ENCODE results near the gene FAM8A1.
A peak's percentile ranks its signal among the peaks of the same experiment; 100 is the strongest.

FAM8A1 gene

DNA sequence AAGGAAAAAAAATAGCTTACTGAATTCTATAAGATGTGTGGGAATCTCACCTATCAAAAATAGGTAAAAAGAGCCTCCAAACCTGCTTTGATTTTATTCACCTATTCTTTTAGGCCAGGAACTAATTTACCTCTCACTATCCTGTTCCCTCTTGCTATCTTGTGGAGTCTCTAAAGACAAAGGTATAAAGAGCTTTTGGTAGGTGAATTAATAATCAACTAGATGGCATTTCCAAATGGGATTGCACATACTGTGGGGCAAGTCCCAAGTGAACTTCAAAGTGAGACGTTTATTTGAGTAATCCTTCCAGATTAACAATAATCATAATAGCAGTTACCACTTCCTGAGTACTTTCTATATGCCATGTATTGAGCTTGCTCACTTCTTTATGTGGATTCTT lies 2.8 kb downstream of the FAM8A1 start:
- DNase-seq = no peak

DNA sequence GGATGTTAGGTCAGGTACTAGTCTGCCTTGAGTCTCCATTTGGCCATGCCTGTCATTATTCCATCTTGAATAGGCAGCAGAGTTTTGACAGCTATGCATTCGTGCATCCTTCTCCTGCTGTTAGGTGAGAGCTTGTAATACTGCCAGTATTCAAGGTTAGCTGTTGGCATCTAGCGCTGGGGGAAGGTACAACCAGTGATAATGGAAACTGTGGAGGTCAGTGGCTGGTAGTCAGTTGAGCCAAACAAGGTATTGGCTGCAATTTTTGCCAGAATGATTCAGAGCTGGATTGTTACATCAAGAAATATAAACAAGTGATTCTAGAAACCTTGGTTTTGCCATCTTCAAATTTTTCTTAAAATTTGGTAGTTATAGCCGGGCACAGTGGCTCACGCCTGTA lies 6.5 kb downstream of the FAM8A1 start:
- DNase-seq = no peak

DNA sequence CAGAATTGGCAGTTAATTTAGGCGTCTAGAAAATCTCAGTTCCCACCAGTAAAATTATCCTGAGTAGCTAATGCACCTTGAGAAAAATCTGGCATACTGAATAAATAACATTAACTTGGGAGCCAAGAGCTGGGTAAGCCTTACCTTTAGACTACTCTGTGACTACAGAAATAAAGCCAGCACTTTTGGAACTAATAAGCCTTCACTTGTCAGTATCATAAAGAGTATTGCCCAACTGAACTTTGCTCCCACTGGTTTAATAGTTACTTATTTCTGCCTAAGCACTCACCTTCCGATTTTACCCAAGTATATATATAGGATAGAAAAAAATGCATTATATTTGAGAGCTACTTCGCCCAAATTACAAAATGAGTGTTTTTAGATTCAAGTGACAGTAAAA lies 10.7 kb downstream of the FAM8A1 start:
- no peak for DNase-seq

DNA sequence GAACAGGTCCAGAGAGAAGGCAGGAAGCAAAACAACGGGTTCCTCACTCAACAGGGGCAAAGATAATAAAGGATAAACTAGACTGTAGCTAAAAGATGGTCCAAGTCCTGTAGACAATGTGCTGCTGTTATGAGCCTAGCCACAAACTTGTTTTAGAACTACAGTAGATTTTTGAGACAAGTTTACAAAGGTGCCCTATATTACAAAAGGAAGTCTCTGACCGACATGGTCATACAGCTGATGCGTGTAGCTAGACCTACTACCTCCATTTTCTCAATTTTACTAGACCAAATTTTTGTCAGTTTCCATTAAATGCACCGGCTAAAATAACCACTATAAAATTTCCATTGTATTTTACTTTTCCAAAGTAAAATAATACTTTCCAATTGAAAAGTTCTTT lies 11.9 kb downstream of the FAM8A1 start:
- no peak for DNase-seq

DNA sequence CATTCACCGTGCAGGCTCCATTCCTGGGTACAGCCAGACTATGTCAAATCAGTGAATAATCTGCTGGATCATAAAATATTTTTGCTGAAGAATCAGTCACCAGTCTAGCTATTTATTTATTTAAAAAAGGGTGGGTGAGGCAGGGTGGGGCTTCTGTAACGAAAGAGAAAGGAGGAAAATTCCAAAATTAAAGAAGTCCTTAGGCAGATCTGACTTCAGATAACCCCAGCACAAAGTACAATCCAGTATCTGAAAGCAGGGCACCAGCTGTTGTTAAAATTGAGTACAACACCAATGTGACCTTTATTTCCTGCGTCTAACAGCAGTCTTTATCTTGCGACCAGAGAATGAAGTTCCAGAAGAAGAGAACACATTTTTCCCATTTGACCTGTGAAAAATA lies 15.7 kb downstream of the FAM8A1 start:
- DNase-seq = no peak

DNA sequence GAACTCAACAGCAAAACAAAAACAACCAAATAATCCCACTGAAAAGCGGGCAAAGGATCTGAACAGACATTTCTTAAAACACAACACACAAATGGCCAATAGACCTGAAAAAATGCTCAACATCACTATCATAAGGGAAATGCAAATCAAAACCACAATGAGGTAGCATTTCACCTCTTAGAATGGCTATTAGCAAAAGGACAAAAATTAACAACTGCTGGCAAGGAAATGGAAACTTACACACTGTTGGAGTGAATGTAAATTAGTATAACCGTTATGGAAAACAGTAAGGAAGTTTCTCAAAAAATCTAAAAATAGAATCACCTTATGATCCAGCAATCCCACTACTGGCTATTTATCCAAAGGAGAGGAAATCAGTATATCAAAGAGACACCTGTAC lies 20.9 kb downstream of the FAM8A1 start:
- no peak for DNase-seq

DNA sequence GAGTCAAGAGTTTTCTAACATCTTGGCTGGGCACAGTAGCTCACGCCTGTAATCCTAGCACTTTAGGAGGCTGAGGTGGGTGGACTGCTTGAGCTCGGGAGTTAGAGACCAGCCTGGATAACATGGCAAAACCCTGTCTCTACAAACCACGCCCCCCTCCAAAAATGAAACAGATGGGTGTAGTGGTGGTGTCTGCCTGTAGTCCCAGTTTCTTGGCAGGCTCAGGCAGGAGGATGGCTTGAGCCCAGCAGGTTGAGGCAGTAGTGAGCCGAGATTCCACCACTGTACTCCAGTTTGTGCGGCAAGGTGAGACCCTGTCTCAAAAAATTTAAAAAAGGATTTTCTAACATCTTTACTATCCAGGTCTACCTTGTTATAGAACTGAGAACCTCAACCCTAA lies 22.0 kb downstream of the FAM8A1 start:
- DNase-seq = no peak

DNA sequence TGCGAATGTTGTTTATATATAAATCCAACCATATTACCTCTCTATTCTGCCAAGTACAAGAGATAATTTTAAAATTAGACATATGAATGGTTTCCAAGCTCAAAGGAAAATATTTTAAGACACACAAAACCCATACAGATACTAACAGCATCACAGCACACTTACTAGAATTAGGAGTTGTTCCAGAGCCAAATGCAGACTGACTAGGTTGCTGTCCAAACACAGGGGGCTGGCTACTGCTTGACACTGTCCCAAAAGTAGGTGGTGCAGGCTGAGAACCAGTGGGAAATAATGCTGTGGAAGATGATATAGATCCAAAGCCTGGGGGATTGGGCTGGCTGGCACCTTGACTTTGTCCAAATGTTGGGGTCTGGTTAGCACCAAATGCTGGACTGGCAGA lies 24.3 kb downstream of the FAM8A1 start:
- no peak for DNase-seq

DNA sequence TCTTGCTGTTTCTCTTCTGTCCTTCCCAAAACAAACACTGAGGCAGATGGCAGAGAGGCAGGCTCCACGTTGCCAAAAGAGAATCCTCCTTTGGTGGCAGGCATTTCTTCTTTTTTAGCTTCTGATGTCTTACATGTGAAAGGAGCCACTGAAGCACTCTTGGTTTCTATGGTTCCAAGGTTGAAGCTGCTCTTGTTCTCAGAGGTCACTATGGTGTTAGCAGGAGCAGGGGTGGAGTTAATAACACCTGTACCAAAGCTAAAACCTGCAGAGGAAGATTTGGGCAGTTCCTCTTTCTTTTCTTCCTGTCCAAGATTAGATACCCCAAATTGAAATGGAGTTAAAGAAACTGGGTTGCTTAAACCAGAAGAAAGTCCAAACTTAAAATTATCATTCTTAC lies 28.8 kb downstream of the FAM8A1 start:
- DNase-seq = no peak

DNA sequence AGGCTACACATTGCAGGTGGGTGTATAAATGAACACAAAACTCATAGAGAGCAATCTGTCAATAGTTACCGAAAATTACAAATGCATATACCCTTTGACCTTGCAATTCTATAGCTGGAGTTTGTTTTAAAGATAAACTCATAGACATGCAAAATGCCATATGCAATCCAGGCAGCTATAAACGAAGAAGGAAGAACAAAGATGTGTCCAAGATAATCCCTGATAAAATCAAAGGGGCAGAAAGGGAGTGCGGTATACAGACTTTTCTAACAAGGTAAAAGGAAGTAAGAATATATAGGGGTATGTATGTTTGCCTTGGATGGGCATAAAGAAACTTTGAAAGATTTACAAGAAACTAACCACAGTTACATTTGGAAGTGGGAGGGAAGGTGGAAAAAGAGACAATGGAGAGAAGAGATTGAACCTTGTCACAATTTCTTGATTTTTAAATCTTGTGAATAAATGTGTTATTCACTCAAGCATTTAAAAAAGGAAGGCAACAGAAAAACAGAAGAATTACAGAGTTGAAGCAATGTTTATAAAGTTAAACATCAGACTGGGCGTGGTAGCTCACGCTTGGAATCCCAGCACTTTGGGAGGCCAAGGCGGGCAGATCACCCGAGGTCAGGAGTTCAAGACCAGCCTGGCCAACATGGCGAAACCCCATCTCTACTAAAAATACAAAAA lies 29.9 kb downstream of the FAM8A1 start:
- no peak for DNase-seq

DNA sequence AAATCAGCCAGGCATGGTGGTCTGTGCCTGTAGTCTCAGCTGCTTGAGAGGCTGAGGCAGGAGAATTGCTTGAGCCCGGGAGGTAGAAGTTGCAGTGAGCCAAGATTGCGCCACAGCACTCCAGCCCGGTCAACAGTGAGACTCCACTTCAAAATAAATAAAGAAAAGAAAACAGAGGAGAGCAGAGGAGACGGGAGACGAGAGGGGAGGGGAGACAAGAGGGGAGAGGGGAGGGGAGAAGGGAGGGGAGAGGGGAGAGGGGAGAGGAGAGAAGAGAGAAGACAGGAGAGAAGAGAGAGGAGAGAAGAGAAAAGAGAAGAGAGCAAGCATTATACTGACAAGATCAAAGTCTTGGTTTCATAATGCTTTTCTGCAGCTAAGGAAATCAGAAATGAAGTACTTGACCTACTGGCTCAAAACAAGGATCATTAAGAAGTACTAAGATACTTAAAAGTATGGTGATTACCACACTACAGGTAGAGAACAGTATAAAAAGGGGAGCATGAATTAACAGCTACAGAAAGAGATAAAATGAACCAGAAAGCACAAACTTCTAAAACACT lies 30.5 kb downstream of the FAM8A1 start:
- DNase-seq = no peak

DNA sequence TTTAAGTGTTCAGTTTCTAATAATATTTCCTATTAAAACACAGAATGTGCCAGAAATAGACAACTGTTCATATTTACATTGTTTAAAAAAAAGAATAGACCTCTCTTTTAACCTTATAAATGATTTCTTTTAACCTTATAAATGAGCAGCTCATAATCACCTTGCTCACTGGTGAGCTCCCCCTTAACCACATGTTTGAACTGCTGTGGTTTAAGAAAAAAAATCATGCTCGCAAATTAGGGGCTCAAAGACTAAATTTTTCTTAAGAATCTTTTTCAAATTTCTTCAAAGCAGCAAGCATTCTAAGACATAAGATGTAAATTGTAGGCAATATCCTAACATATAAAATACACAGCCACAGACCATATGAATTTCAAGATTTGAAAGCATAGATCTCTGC lies 32.8 kb downstream of the FAM8A1 start:
- DNase-seq = no peak

DNA sequence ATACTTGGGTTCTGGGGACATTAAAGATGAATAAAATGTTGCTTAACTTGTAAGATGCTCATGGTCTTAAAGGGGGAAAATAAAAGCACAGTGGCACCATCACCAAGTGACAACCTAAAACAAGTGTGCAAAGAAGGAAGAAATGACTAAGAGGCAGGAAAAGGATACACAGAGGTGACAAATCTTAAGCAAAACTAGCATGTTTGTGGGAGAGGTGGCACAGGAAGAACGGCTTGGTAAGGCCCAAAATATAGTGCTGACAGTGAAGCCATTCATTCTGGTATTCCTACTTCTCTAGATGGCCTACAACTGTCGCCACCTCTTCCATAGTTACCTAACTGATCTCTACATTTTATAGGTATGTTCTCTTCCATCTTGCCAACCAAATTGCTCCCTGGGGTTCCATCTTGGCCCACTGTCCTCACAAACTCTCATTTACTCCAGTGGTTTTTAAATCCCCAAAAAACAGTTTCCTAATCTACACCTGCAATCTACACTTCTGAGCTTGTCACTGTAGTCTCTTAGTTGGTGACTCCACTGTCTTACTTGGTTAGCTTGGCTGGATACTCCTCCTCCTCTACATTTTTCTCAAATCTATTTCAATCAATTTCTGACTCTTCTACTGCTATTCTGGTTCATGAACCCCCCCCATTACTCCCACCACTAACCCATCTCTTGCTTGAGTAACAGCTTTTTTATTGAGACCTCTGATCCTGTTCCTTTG lies 33.5 kb downstream of the FAM8A1 start:
- DNase-seq = no peak

DNA sequence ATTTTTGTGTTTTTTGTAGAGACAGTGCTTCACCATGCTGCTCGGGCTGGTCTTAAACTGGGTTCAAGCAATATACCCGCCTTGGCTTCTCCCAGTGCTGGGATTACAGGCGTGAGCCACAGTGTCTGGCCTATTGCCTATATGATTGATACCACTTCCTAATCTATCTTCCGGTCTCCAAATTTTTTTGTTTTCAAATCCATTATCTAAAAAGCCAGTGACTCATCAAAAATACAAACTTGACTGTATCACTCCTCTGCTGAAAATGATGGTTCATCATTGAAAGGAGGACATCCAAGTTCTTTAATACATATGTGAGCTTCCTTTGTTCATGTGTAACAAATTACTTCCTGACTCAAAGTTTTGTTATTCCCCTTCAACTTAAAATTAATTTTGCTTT lies 35.5 kb downstream of the FAM8A1 start:
- no peak for DNase-seq

DNA sequence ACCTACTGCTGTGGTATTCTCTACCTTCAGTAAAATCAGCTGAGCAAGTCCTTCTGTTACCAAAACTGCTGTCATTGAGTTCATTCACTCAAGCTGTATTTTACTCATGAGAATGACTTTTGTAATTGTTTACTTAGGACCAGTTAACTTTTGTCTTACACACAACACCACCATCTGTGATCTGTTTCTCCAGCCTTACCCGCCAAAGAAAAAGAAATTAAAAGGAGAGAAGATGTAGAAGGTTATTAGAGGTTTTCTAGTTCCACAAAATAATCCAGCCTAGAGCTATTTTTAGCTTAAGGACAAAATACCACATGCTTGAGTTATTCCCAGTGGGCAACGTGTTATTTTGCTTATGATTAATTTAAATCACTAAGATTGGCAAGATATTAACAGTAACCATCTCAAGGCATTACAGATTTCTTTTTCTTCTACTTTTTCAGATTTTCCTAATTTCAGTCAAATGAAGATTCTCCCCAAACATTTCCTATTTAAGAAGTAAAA lies 38.2 kb downstream of the FAM8A1 start:
- DNase-seq = peak; percentile 14

DNA sequence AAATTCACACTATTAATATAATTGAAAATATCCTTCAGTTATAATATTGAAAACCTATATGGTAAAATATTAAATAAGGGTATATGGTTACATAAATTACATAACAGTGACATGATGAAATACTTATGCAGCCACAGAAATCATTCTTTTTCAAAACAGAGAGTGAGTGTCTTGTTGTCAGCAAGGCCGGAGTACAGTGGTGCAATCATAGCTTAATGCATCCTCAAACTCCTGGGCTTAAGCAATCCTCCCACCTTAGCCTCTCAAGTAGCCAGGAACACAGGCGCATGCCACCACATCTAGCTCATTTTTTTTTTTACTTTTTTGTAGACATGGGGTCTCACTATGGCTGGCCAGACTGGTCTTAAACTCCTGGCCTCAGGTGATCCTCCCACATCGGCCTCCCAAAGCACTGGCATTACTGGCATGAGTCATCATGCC lies 40.4 kb downstream of the FAM8A1 start:
- peak; percentile 15 for DNase-seq

DNA sequence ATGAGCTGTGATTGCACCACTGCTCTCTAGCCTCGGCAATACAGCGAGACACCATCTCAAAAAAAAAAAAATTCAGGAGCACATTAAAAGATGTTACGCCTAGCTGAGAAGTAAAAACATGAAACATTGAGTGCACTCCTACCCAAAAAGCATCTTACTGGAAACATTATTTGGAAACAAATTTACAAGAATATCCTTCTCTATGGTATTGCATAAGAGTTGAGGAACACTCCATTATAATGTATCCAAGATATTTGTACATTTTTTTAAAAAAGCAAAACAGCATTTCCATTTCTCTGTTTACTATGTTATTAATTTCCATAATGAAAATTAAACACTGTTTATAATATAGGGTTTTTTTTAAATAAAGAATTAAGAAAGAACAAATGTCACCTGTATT lies 48.6 kb downstream of the FAM8A1 start:
- DNase-seq = no peak

DNA sequence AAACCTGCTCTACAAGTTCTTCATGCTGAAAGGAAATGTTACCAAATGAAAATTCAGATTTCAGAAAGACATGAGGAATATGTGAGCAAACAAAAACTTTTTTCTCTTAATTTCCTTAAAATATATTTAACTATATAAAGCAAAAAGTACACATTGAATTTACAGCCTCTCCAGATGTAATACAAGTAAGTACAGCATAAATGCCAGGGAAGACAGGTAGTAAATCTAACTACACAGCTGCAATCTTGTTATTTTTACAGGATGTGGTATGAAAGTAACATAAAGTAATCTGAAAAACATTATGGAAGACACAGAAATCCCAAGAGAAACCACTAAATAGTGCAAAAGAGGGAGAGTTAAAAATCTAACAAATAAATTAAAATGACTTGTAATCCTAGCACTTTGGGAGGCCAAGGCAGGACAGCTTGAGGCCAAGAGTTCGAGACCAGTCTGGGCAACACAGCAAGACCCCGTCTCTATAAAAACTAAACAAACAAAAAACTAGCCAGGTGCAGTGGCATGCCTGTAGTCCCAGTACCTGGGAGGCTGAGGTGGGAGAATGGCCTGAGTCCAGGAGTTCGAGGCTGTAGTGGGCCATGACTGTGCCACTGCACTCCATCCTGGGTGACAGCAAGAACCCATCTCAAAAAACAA lies 50.7 kb downstream of the FAM8A1 start:
- DNase-seq = no peak

DNA sequence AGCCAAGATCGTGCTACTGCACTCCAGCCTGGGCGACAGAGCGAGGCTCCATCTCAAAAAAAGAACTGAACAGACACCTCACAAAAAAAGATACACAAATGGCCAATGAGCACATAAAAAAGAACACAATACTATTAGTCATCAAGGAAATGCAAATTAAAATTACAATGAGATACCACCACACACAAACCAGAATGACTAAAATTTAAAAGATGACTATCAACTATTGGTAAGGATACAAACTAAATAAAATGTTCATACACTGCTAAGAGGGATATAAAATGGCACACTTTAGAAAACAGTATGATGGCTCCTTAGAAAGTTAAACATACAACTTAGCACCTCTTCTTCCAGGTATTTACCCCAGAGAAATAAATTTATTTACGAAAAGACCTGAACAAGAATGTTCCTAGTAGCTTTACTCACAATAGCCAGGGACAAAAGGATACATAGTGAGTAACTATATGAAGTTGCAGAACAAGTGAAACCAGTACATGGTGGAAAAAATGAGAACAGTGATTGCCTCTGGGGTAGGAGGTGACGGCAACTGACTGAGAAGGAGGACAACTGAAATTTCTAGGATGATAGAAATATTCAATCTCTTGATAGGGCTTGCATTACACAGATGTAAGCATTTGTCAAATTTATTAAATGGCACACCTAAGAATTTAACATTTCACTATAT lies 53.2 kb downstream of the FAM8A1 start:
- no peak for DNase-seq

DNA sequence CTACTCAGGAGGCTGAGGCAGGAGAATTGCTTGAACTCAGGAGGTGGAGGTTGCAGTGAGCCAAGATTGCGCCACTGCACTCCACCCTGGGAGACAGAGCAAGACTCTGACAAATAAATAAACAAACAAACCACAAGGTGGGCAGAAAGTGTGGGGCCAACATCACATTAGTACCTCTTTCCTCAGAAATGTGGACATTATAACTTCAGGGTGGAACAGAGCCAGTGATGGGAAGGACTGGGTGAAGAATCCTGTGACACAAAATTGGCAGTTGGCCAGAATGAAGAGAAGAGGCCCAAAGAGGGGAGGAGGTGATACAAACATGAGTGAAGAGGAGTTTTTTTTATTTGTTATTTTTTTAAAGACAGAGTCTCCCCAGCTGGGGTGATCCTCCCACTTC lies 56.0 kb downstream of the FAM8A1 start:
- DNase-seq = peak; percentile 16

DNA sequence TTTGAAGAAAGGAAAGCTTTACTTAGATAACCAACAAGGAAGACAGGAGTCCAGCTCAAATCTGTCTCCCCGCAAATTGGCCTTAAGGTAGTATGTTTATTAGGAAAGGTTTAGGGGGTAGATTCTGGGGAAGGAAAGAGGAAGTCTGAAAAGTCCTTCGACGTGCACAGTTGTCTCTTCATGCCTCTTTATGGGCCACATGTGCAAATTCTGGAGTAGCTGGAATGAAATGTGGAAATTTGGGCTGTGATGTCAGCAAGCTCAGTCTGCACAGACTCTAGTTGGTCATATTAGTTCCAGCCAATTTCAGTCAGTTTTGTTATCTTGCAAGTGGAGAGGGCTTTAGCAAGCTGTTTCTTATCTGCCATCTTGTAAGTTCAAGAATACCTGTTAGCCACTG lies 56.5 kb downstream of the FAM8A1 start:
- no peak for DNase-seq

Measured in fibroblast of skin of right biceps (primary cell).